SK-N-SH (cell line): Measurements from ENCODE around the gene ADCY10. TPM values are rescaled to one million over a fixed set of nuclear protein-coding genes. Genes with fewer than 3 reads are reported as not detected.

Experiments
- CTCF ChIA-PET: fragments of 300-600, 350-600 bp; formaldehyde crosslinking; extraction: SDS; loops from one replicate; lab custom pipeline; 2021; lab: Yijun Ruan, JAX
- POLR2A ChIA-PET: fragments of 350-600 bp; sonication (Branson Sonifier 250); formaldehyde crosslinking; extraction: SDS; loops from one replicate; lab custom pipeline; 2020; ENCODE audit warnings: antibody characterized with exemption, inconsistent platforms; lab: Yijun Ruan, JAX
- DNase-seq: peaks from one replicate; pipeline ENCODE4 v3.0.0; 2012
- H2AFZ ChIP-seq: fragments of 200-600 bp; sonication (generic); 2 replicates; pipeline ENCODE4 v1.8.1; 2016; ENCODE audit warnings: antibody characterized with exemption, mild to moderate bottlenecking, low read depth
- H3F3A ChIP-seq: fragments of 200-600 bp; sonication (generic); replicated peaks from 2 replicates; pipeline ENCODE3; 2016; ENCODE audit warnings: antibody characterized with exemption, mild to moderate bottlenecking; ENCODE audit not compliant: insufficient read depth
- H3K27ac ChIP-seq, 2 experiments: fragments of 200-500 bp in 1 of 2; fragments of 200-600 bp in 1 of 2; sonication (Bioruptor generic) in 1 of 2; sonication (generic), shearing (Covaris generic) in 1 of 2; 2 replicates each; pipeline versions ENCODE4 v1.5.1 to v1.6.1; 2014 to 2016; ENCODE audit warnings: low read depth in 2 of 2, inconsistent platforms in 1 of 2, low read length in 1 of 2, mild to moderate bottlenecking in 1 of 2, mixed read lengths in 1 of 2
- H3K27me3 ChIP-seq: fragments of 200-600 bp; sonication (generic), shearing (Covaris generic); 2 replicates; pipeline ENCODE4 v1.6.1; 2016; ENCODE audit warnings: mixed run types; ENCODE audit not compliant: insufficient read depth
- H3K36me3 ChIP-seq, 2 experiments: fragments of 200-500 bp in 1 of 2; fragments of 200-600 bp in 1 of 2; sonication (Bioruptor generic) in 1 of 2; sonication (generic) in 1 of 2; replicated peaks in 1 of 2; 2 replicates each; pipeline versions ENCODE3 to v1.5.1; 2014 to 2016; ENCODE audit warnings: low read length in 1 of 2, mild to moderate bottlenecking in 1 of 2; ENCODE audit not compliant: insufficient read depth in 2 of 2, control insufficient read depth in 1 of 2
- H3K4me1 ChIP-seq, 2 experiments: fragments of 200-500 bp in 1 of 2; fragments of 200-600 bp in 1 of 2; sonication (Bioruptor generic) in 1 of 2; sonication (generic), shearing (Covaris generic) in 1 of 2; 2 replicates each; pipeline versions ENCODE4 v1.5.1 to v1.6.1; 2014 to 2016; ENCODE audit warnings: low read depth in 1 of 2, low read length in 1 of 2, mixed run types in 1 of 2; ENCODE audit not compliant: insufficient read depth in 2 of 2, control insufficient read depth in 1 of 2
- H3K4me2 ChIP-seq: fragments of 200-600 bp; sonication (generic), shearing (Covaris generic); 2 replicates; pipeline ENCODE4 v1.6.1; 2017; ENCODE audit warnings: mixed run types
- H3K4me3 ChIP-seq, 2 experiments: fragments of 200-500 bp in 1 of 2; fragments of 200-600 bp in 1 of 2; sonication (Bioruptor generic) in 1 of 2; sonication (generic), shearing (Covaris generic) in 1 of 2; 2 replicates each; pipeline versions ENCODE4 v1.5.1 to v1.8.1; 2014 to 2016; ENCODE audit warnings: low read depth in 2 of 2, inconsistent platforms in 1 of 2, low read length in 1 of 2, mild to moderate bottlenecking in 1 of 2, mixed read lengths in 1 of 2, moderate library complexity in 1 of 2
- H3K79me2 ChIP-seq: fragments of 200-600 bp; sonication (generic); 2 replicates; pipeline ENCODE4 v1.8.1; 2017; ENCODE audit warnings: mild to moderate bottlenecking; ENCODE audit not compliant: insufficient read depth
- H3K9ac ChIP-seq: fragments of 200-600 bp; sonication (generic); 2 replicates; pipeline ENCODE4 v1.6.1; 2017; ENCODE audit warnings: mixed run types
- H3K9me2 ChIP-seq: fragments of 200-600 bp; sonication (generic); 2 replicates; pipeline ENCODE4 v1.6.1; 2017; ENCODE audit warnings: mixed run types
- H3K9me3 ChIP-seq: fragments of 200-600 bp; sonication (generic); 2 replicates; pipeline ENCODE4 v1.6.1; 2017; ENCODE audit warnings: mixed run types, mild to moderate bottlenecking, moderate library complexity
- H4K20me1 ChIP-seq: fragments of 200-600 bp; sonication (generic); 2 replicates; pipeline ENCODE4 v1.6.1; 2017; ENCODE audit warnings: mild to moderate bottlenecking, mixed run types; ENCODE audit not compliant: insufficient read depth
- CHD2 ChIP-seq: fragments of 150-350 bp; IDR thresholded peaks from 2 replicates; pipeline ENCODE4 v1.6.1; 2018; ENCODE audit warnings: low read length; ENCODE audit not compliant: partially characterized antibody
- FOSL2 ChIP-seq: IDR thresholded peaks from 2 replicates; pipeline ENCODE4 v1.4.0; 2012; ENCODE audit warnings: low read depth, mild to moderate bottlenecking, moderate library complexity, borderline replicate concordance
- FOXM1 ChIP-seq: IDR thresholded peaks from 2 replicates; pipeline ENCODE4 v1.4.0; 2012; ENCODE audit warnings: low read depth, mild to moderate bottlenecking
- GATA2 ChIP-seq: sonication (generic); formaldehyde crosslinking; IDR thresholded peaks from 2 replicates; pipeline ENCODE4 v1.5.0; 2020; ENCODE audit warnings: mild to moderate bottlenecking, missing genetic modification reagents
- IRF3 ChIP-seq: fragments of 150-350 bp; IDR thresholded peaks from 2 replicates; pipeline ENCODE4 v1.6.1; 2016; ENCODE audit warnings: mild to moderate bottlenecking, low read depth, low read length
- JUND ChIP-seq: IDR thresholded peaks from 2 replicates; pipeline ENCODE4 v1.4.0; 2012
- MAX ChIP-seq: IDR thresholded peaks from 2 replicates; pipeline ENCODE4 v1.4.0; 2012; ENCODE audit warnings: low read depth
- NFIC ChIP-seq: IDR thresholded peaks from 2 replicates; pipeline ENCODE4 v1.4.0; 2012; ENCODE audit warnings: borderline replicate concordance
- POLR2AphosphoS5 ChIP-seq: IDR thresholded peaks from 2 replicates; pipeline ENCODE4 v1.6.1; 2012; ENCODE audit warnings: low read depth, low read length
- RCOR1 ChIP-seq: fragments of 150-350 bp; IDR thresholded peaks from 2 replicates; pipeline ENCODE4 v1.6.1; 2017; ENCODE audit warnings: antibody characterized with exemption, low read length
- SIN3A ChIP-seq: IDR thresholded peaks from 2 replicates; pipeline ENCODE4 v1.6.1; 2012; ENCODE audit warnings: low read depth, mild to moderate bottlenecking, low read length, moderate library complexity, borderline replicate concordance
- SMC3 ChIP-seq: IDR thresholded peaks from 2 replicates; pipeline ENCODE4 v1.6.1; 2012; ENCODE audit warnings: low read depth, low read length, improper control_type of control experiment
- TAF1 ChIP-seq: IDR thresholded peaks from 2 replicates; pipeline ENCODE4 v1.6.1; 2012; ENCODE audit warnings: low read depth, mild to moderate bottlenecking, low read length, moderate library complexity, borderline replicate concordance
- TEAD4 ChIP-seq: IDR thresholded peaks from 2 replicates; pipeline ENCODE4 v1.4.0; 2012; ENCODE audit warnings: mild to moderate bottlenecking, borderline replicate concordance; ENCODE audit not compliant: insufficient read depth
- USF2 ChIP-seq: fragments of 150-350 bp; IDR thresholded peaks from 2 replicates; pipeline ENCODE4 v1.6.1; 2017; ENCODE audit warnings: antibody characterized with exemption, low read length, low read depth, borderline replicate concordance
- YY1 ChIP-seq: IDR thresholded peaks from 2 replicates; pipeline ENCODE4 v1.4.0; 2012; ENCODE audit warnings: low read depth, mild to moderate bottlenecking
- ZBTB33 ChIP-seq: IDR thresholded peaks from 2 replicates; pipeline ENCODE4 v1.4.0; 2012; ENCODE audit warnings: low read depth, borderline replicate concordance
- WGBS: methylation state at CpG from one replicate; pipeline ENCODE4 v1.1.6; 2017; ENCODE audit warnings: low lambda C conversion rate; 5-methylcytosine and 5-hydroxymethylcytosine counted together
- polyA plus RNA-seq, 3 experiments: library from polyadenylated mRNA; depleted of rRNA; stranded (reverse); fragments of >200 nt; gene quantifications; 2 replicates each; pipeline ENCODE4 v1.2.3, GENCODE V29; 2012
- TF ChIP-seq, protein P1 (sequence below): IDR thresholded peaks from 2 replicates; pipeline ENCODE4 v1.4.0; 2012; ENCODE audit warnings: low read depth, borderline replicate concordance
- TF ChIP-seq, protein P2 (sequence below): IDR thresholded peaks from 2 replicates; pipeline ENCODE4; 2012
- TF ChIP-seq, protein P3 (sequence below): fragments of 200-600 bp; sonication (generic); IDR thresholded peaks from 2 replicates; pipeline ENCODE4 v1.6.1; 2017; ENCODE audit warnings: antibody characterized with exemption, mild to moderate bottlenecking, moderate library complexity

The ADCY10 gene
- polyA plus RNA-seq, 1 of the 3 experiments (the other 2 are of a cell fraction): 0.10 TPM

DNA sequence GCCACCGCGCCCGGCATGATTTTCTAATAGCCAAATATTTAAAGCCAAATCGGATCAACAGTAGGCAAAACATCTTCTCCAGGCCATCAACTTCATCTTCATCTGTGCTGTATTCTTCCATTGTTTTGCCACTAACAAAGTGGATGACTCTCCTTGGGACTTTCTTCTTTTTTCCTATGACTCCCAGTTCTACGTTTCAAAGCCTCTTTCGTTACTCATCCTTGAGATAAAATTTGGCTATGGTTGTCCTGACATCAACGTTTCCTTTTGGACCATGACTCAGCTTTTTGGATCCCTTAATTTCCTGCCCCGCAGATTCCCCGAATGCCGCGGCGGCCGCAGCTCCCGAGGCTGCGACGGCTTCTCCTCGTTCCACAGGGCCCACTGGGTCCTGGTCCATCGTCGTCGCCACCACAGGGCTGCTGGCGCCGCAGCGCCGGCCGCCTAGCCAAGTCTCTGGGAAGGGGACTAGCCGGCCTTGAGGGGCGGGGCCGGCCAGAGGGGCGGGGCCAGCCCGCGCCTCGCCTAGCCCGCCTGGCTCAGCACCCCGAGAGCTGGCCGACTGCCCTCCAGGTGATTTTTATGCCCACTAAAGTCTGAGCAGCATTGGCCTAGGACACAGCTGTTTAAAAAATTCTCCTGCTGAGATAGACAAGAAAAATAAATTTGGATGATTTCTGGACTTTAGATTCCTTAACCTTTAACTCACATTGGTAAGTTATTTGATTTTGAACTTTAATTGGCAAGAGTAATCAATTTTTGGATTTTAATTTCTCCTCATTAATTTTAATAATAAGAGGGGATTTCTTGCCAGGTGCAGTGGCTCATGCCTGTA lies 93.9 kb downstream of the ADCY10 start (continued):
- peak; percentile 28; the same call in 1 of the 2 replicates for TF ChIP-seq TAF1

- H3K4me1 ChIP-seq: peaks cover 0 to 8% of the 10 kb centered on the region in 2 experiments; a peak in 1 of 4 replicates
- no peaks in the 10 kb centered on the region for H3K79me2 ChIP-seq
- no peak overlapping the region for H3K27ac ChIP-seq
- H3K9me2 ChIP-seq: no peaks in the 10 kb centered on the region
- 97% methylated on average over 1 of the region's 1 CpG for WGBS
- peaks cover 0 to 5% of the 10 kb centered on the region in 2 experiments for H3K36me3 ChIP-seq
- H4K20me1 ChIP-seq: no peaks in the 10 kb centered on the region
- CTCF ChIA-PET: interaction anchor here (1.6 kb wide), 1 partner anchor 11 kb away, joined by 4 read pairs; no protein-coding TSS in a partner anchor
- peaks cover 7% of the 10 kb centered on the region; the same call in 1 of the 2 replicates for H3K9me3 ChIP-seq
- H3F3A ChIP-seq: peaks cover 19% of the 10 kb centered on the region
- no peak overlapping the region for H2AFZ ChIP-seq
- TF ChIP-seq TAF1: no peak
- no peak for TF ChIP-seq YY1
- no peak for TF ChIP-seq MAX
- no peak for TF ChIP-seq GATA2 (CRISPR knock-in tag)
- no peak for TF ChIP-seq RCOR1
- no peak for TF ChIP-seq JUND
- no peak for TF ChIP-seq TEAD4
- TF ChIP-seq SIN3A: no peak
- TF ChIP-seq, protein P1, sequence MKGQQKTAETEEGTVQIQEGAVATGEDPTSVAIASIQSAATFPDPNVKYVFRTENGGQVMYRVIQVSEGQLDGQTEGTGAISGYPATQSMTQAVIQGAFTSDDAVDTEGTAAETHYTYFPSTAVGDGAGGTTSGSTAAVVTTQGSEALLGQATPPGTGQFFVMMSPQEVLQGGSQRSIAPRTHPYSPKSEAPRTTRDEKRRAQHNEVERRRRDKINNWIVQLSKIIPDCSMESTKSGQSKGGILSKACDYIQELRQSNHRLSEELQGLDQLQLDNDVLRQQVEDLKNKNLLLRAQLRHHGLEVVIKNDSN: no peak
- TF ChIP-seq, protein P2, sequence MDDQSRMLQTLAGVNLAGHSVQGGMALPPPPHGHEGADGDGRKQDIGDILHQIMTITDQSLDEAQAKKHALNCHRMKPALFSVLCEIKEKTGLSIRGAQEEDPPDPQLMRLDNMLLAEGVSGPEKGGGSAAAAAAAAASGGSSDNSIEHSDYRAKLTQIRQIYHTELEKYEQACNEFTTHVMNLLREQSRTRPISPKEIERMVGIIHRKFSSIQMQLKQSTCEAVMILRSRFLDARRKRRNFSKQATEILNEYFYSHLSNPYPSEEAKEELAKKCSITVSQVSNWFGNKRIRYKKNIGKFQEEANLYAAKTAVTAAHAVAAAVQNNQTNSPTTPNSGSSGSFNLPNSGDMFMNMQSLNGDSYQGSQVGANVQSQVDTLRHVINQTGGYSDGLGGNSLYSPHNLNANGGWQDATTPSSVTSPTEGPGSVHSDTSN: no peak
- TF ChIP-seq ZBTB33: no peak
- TF ChIP-seq CHD2: no peak
- no peak for TF ChIP-seq FOXM1
- no peak for TF ChIP-seq IRF3
- TF ChIP-seq POLR2AphosphoS5: no peak
- no peak for TF ChIP-seq FOSL2
- TF ChIP-seq, protein P3, sequence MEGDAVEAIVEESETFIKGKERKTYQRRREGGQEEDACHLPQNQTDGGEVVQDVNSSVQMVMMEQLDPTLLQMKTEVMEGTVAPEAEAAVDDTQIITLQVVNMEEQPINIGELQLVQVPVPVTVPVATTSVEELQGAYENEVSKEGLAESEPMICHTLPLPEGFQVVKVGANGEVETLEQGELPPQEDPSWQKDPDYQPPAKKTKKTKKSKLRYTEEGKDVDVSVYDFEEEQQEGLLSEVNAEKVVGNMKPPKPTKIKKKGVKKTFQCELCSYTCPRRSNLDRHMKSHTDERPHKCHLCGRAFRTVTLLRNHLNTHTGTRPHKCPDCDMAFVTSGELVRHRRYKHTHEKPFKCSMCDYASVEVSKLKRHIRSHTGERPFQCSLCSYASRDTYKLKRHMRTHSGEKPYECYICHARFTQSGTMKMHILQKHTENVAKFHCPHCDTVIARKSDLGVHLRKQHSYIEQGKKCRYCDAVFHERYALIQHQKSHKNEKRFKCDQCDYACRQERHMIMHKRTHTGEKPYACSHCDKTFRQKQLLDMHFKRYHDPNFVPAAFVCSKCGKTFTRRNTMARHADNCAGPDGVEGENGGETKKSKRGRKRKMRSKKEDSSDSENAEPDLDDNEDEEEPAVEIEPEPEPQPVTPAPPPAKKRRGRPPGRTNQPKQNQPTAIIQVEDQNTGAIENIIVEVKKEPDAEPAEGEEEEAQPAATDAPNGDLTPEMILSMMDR: no peak
- TF ChIP-seq USF2: no peak
- no peak for TF ChIP-seq NFIC
- TF ChIP-seq SMC3: no peak
- TF ChIP-seq, all 33 proteins: peak for 0
- Histone ChIP-seq H3K4me2 (no peak overlapping the region), H3K9ac (no peak overlapping the region), H3K27me3 (no peaks in the 10 kb centered on the region), H3K4me3 (no peak overlapping the region)
- no peak for DNase-seq
- POLR2A ChIA-PET: no interaction called here
Measured at GRCh38 chr1:167815650-167816049, 98.3 kb downstream of the ADCY10 start.
